ENCODE results near the gene MEIS1. TPM values are rescaled to one million over a fixed set of nuclear protein-coding genes. Genes with fewer than 3 reads are reported as not detected.
"Not testable (repeated sequence)": the region's sequence is repeated elsewhere in the genome, so short reads cannot be mapped to it uniquely, and the experiment has no call there.

MEIS1 gene
- 10 to 100 TPM; 16.8 to 30.4 TPM for polyA plus RNA-seq

DNA sequence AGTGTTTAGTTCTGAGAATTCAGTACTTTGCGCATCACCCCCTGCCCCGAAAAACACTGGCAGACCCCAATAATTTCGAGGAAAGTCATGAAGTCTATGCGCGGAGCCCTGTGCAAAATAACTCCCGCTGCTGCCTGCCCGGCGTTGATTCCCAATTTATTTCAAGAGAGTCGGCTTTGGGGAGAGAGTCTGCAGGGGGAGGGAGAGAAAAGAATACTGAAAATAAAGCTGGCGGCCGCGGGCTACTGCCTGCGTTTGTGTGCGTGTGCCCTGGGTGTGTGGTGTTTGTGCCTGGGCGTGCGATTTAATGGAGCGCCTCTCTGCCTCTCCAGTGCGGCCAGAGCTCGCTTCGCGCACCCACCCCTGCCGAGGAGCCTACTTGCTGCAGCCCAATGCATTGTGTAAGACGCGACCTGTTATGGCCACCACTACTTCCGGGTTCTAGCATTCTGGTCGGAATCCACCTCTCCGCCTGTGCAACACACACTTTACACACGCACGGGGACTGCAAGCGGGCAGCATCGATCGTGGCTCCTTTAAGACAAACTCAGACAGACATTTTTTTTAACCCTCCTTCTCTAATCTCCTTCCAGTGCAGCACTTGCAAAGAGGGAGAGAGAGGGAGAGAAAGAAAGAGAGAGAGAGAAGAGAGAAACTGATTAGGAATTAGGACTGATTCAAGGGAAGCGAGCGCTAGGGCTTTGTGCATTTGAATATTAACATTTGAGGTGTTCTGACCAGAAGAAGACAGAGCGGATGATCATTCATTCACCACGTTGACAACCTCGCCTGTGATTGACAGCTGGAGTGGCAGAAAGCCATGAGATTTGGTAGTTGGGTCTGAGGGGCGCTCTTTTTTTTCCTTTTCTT is at the start of gene MEIS1:
Gene MEIS1, plus strand, starts transcription at position 447 of the 870 bp plus-strand sequence. CDS start 732 bp downstream, outside the sequence.
- WGBS, 2 donors = 0 to 1% methylated on average over 38 of the region's 38 CpGs
- no peaks in the 10 kb centered on the region for H3K9me3 ChIP-seq (ENCODE audit: control insufficient read depth in 2 of 2, insufficient read depth in 1 of 2, low read depth in 1 of 2, low read length in 1 of 2)
- peak within 1 kb of the TSS; percentile 68 to 85 for H3K4me3 ChIP-seq (ENCODE audit: low read depth in 1 of 2, low read length in 2 of 2)
- no peaks in the 10 kb centered on the region for H3K27me3 ChIP-seq (ENCODE audit: control insufficient read depth in 1 of 2, insufficient read depth in 2 of 2, low read length in 2 of 2)
- no peaks in the 10 kb centered on the region for H3K4me1 ChIP-seq (ENCODE audit: control insufficient read depth in 2 of 2, insufficient read depth in 2 of 2, low read length in 1 of 2)
- no peaks in the 10 kb centered on the region for H3K36me3 ChIP-seq (ENCODE audit: control insufficient read depth in 2 of 2, insufficient read depth in 2 of 2, low read length in 1 of 2)
- peak within 1 kb of the TSS; percentile 94 to 97 for H3K27ac ChIP-seq (ENCODE audit: low read depth in 2 of 2, low read length in 1 of 2)

GRCh38 chr2:66387016-66387753 is 47.7 kb upstream of the MEIS1 start:
- no peak overlapping the region for H3K4me3 ChIP-seq (ENCODE audit: low read depth in 1 of 2, low read length in 2 of 2)
- no peaks in the 10 kb centered on the region for H3K9me3 ChIP-seq (ENCODE audit: control insufficient read depth in 2 of 2, insufficient read depth in 1 of 2, low read depth in 1 of 2, low read length in 1 of 2)
- H3K27me3 ChIP-seq (ENCODE audit: control insufficient read depth in 1 of 2, insufficient read depth in 2 of 2, low read length in 2 of 2) = no peaks in the 10 kb centered on the region
- no peaks in the 10 kb centered on the region for H3K4me1 ChIP-seq (ENCODE audit: control insufficient read depth in 2 of 2, insufficient read depth in 2 of 2, low read length in 1 of 2)
- WGBS, 2 donors = 74 to 76% methylated on average over 9 of the region's 9 CpGs
- H3K27ac ChIP-seq (ENCODE audit: low read depth in 2 of 2, low read length in 1 of 2) = peak overlapping the region in 1 of 2 donors; percentile 13
- no peaks in the 10 kb centered on the region for H3K36me3 ChIP-seq (ENCODE audit: control insufficient read depth in 2 of 2, insufficient read depth in 2 of 2, low read length in 1 of 2)

GRCh38 chr2:66389651-66390131 is 45.2 kb upstream of the MEIS1 start:
- Histone ChIP-seq H3K9me3 (ENCODE audit: control insufficient read depth in 2 of 2, insufficient read depth in 1 of 2, low read depth in 1 of 2, low read length in 1 of 2) (no peaks in the 10 kb centered on the region), H3K36me3 (ENCODE audit: control insufficient read depth in 2 of 2, insufficient read depth in 2 of 2, low read length in 1 of 2) (no peaks in the 10 kb centered on the region), H3K27me3 (ENCODE audit: control insufficient read depth in 1 of 2, insufficient read depth in 2 of 2, low read length in 2 of 2) (no peaks in the 10 kb centered on the region), H3K4me1 (ENCODE audit: control insufficient read depth in 2 of 2, insufficient read depth in 2 of 2, low read length in 1 of 2) (no peaks in the 10 kb centered on the region), H3K27ac (ENCODE audit: low read depth in 2 of 2, low read length in 1 of 2) (peak overlapping the region; percentile 73 to 94), H3K4me3 (ENCODE audit: low read depth in 1 of 2, low read length in 2 of 2) (no peak overlapping the region)
- 46 to 53% methylated on average over 3 of the region's 3 CpGs for WGBS, 2 donors

GRCh38 chr2:66390152-66390551 is 44.8 kb upstream of the MEIS1 start:
- no peaks in the 10 kb centered on the region for H3K9me3 ChIP-seq (ENCODE audit: control insufficient read depth in 2 of 2, insufficient read depth in 1 of 2, low read depth in 1 of 2, low read length in 1 of 2)
- H3K36me3 ChIP-seq (ENCODE audit: control insufficient read depth in 2 of 2, insufficient read depth in 2 of 2, low read length in 1 of 2) = no peaks in the 10 kb centered on the region
- peak overlapping the region in 1 of 2 donors; percentile 29 for H3K4me3 ChIP-seq (ENCODE audit: low read depth in 1 of 2, low read length in 2 of 2)
- H3K27ac ChIP-seq (ENCODE audit: low read depth in 2 of 2, low read length in 1 of 2) = peak overlapping the region; percentile 73 to 94
- WGBS, 2 donors = 61 to 63% methylated on average over 4 of the region's 4 CpGs
- no peaks in the 10 kb centered on the region for H3K4me1 ChIP-seq (ENCODE audit: control insufficient read depth in 2 of 2, insufficient read depth in 2 of 2, low read length in 1 of 2)
- H3K27me3 ChIP-seq (ENCODE audit: control insufficient read depth in 1 of 2, insufficient read depth in 2 of 2, low read length in 2 of 2) = no peaks in the 10 kb centered on the region

- Histone ChIP-seq H3K4me3 (ENCODE audit: low read depth in 1 of 2, low read length in 2 of 2) (peak overlapping the region in 1 of 2 donors; percentile 29), H3K36me3 (ENCODE audit: control insufficient read depth in 2 of 2, insufficient read depth in 2 of 2, low read length in 1 of 2) (no peaks in the 10 kb centered on the region), H3K4me1 (ENCODE audit: control insufficient read depth in 2 of 2, insufficient read depth in 2 of 2, low read length in 1 of 2) (no peaks in the 10 kb centered on the region), H3K9me3 (ENCODE audit: control insufficient read depth in 2 of 2, insufficient read depth in 1 of 2, low read depth in 1 of 2, low read length in 1 of 2) (no peaks in the 10 kb centered on the region), H3K27ac (ENCODE audit: low read depth in 2 of 2, low read length in 1 of 2) (peak overlapping the region; percentile 73), H3K27me3 (ENCODE audit: control insufficient read depth in 1 of 2, insufficient read depth in 2 of 2, low read length in 2 of 2) (no peaks in the 10 kb centered on the region)
- WGBS, 2 donors = 60 to 84% methylated on average over 9 of the region's 9 CpGs
Observed at GRCh38 chr2:66390811-66391210, 44.1 kb upstream of the MEIS1 start.

- not testable (repeated sequence) for H3K27me3 ChIP-seq (ENCODE audit: control insufficient read depth in 1 of 2, insufficient read depth in 2 of 2, low read length in 2 of 2); H3K4me3 ChIP-seq (ENCODE audit: low read depth in 1 of 2, low read length in 2 of 2); H3K9me3 ChIP-seq (ENCODE audit: control insufficient read depth in 2 of 2, insufficient read depth in 1 of 2, low read depth in 1 of 2, low read length in 1 of 2); H3K4me1 ChIP-seq (ENCODE audit: control insufficient read depth in 2 of 2, insufficient read depth in 2 of 2, low read length in 1 of 2); H3K36me3 ChIP-seq (ENCODE audit: control insufficient read depth in 2 of 2, insufficient read depth in 2 of 2, low read length in 1 of 2)
- peak overlapping the region; percentile 73 for H3K27ac ChIP-seq (ENCODE audit: low read depth in 2 of 2, low read length in 1 of 2)
- 58 to 67% methylated on average over 18 to 21 of the region's 22 CpGs for whole genome bisulfite sequencing, 2 donors
Observed at GRCh38 chr2:66391240-66391639, 43.7 kb upstream of the MEIS1 start.

DNA sequence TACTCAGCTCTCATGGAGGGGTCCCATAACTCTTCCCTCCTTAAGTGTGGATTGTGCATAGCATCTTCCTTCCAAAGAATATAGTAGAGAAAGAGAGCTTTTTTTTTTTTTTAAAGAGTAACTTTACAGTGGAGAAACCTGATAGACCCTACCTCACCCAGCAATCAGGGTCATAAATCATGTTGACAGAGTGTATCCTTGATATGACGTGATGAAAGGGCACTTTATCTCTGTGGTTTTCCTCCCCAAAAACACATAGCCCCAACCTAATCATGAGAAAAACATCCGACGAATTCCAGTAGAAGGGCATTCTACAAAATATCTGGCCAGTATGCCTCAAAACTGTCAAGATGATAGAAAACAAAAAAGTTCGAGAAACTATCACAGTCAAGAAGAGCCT is 29.5 kb upstream of the MEIS1 start:
- H3K4me3 ChIP-seq (ENCODE audit: low read depth in 1 of 2, low read length in 2 of 2) = no peak overlapping the region
- H3K9me3 ChIP-seq (ENCODE audit: control insufficient read depth in 2 of 2, insufficient read depth in 1 of 2, low read depth in 1 of 2, low read length in 1 of 2) = peaks cover 0 to 2% of the 10 kb centered on the region in 2 donors
- WGBS, 2 donors = 46 to 47% methylated on average over 4 of the region's 4 CpGs
- H3K36me3 ChIP-seq (ENCODE audit: control insufficient read depth in 2 of 2, insufficient read depth in 2 of 2, low read length in 1 of 2) = no peaks in the 10 kb centered on the region
- no peaks in the 10 kb centered on the region for H3K4me1 ChIP-seq (ENCODE audit: control insufficient read depth in 2 of 2, insufficient read depth in 2 of 2, low read length in 1 of 2)
- H3K27ac ChIP-seq (ENCODE audit: low read depth in 2 of 2, low read length in 1 of 2) = no peak overlapping the region
- peaks cover 0 to 2% of the 10 kb centered on the region in 2 donors for H3K27me3 ChIP-seq (ENCODE audit: control insufficient read depth in 1 of 2, insufficient read depth in 2 of 2, low read length in 2 of 2)

DNA sequence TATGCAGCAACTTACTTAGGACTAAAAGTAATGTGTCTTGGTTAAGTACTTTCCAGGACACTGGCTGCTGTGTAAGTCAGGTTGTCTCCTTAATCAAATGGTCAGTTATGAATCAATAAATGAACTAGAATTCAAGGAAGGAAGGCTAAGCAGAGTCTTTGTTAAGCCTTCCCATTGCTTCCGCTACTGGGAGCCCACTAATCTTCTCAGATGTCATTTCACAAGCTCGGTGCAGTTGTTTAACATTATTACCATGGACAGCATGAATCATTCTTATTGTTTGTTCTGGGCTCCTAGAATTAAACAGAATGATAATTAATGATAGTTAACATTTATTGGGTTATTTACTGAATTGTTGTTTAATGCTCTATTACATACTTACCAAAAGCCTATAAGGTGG is 26.0 kb upstream of the MEIS1 start:
- Histone ChIP-seq H3K27ac (ENCODE audit: low read depth in 2 of 2, low read length in 1 of 2) (no peak overlapping the region), H3K9me3 (ENCODE audit: control insufficient read depth in 2 of 2, insufficient read depth in 1 of 2, low read depth in 1 of 2, low read length in 1 of 2) (peaks cover 0 to 2% of the 10 kb centered on the region in 2 donors), H3K36me3 (ENCODE audit: control insufficient read depth in 2 of 2, insufficient read depth in 2 of 2, low read length in 1 of 2) (no peaks in the 10 kb centered on the region), H3K4me1 (ENCODE audit: control insufficient read depth in 2 of 2, insufficient read depth in 2 of 2, low read length in 1 of 2) (no peaks in the 10 kb centered on the region), H3K27me3 (ENCODE audit: control insufficient read depth in 1 of 2, insufficient read depth in 2 of 2, low read length in 2 of 2) (peaks cover 0 to 2% of the 10 kb centered on the region in 2 donors), H3K4me3 (ENCODE audit: low read depth in 1 of 2, low read length in 2 of 2) (no peak overlapping the region)
- 46 to 59% methylated on average over 2 of the region's 2 CpGs for WGBS, 2 donors

- Histone ChIP-seq H3K9me3 (ENCODE audit: control insufficient read depth in 2 of 2, insufficient read depth in 1 of 2, low read depth in 1 of 2, low read length in 1 of 2) (peaks cover 0 to under 1% of the 10 kb centered on the region in 2 donors), H3K4me1 (ENCODE audit: control insufficient read depth in 2 of 2, insufficient read depth in 2 of 2, low read length in 1 of 2) (no peaks in the 10 kb centered on the region), H3K4me3 (ENCODE audit: low read depth in 1 of 2, low read length in 2 of 2) (no peak overlapping the region), H3K27me3 (ENCODE audit: control insufficient read depth in 1 of 2, insufficient read depth in 2 of 2, low read length in 2 of 2) (no peaks in the 10 kb centered on the region), H3K36me3 (ENCODE audit: control insufficient read depth in 2 of 2, insufficient read depth in 2 of 2, low read length in 1 of 2) (no peaks in the 10 kb centered on the region), H3K27ac (ENCODE audit: low read depth in 2 of 2, low read length in 1 of 2) (no peak overlapping the region)
- 85 to 94% methylated on average over 1 of the region's 1 CpG for WGBS, 2 donors
Observed at GRCh38 chr2:66412874-66413273, 22.1 kb upstream of the MEIS1 start.
